Gastroesophageal sphincter (tissue), 3 donors: ENCODE data around the gene NFATC4.

ENCODE experiments used
- EP300 ChIP-seq: sonication (generic); formaldehyde crosslinking; IDR thresholded peaks from one replicate; pipeline ENCODE4 v1.6.1; 2017; ENCODE audit warnings: antibody characterized with exemption, mild to moderate bottlenecking
- TF ChIP-seq, protein P1 (sequence below), 4 experiments: fragments of 200-600 bp in 2 of 4; fragments of 450-650 bp in 2 of 4; sonication (generic) in 1 of 4; IDR thresholded peaks; one replicate each; pipeline ENCODE4 v1.5.1; 2017 to 2019; ENCODE audit warnings: antibody characterized with exemption in 4 of 4, mild to moderate bottlenecking in 2 of 4, moderate library complexity in 2 of 4

DNA sequence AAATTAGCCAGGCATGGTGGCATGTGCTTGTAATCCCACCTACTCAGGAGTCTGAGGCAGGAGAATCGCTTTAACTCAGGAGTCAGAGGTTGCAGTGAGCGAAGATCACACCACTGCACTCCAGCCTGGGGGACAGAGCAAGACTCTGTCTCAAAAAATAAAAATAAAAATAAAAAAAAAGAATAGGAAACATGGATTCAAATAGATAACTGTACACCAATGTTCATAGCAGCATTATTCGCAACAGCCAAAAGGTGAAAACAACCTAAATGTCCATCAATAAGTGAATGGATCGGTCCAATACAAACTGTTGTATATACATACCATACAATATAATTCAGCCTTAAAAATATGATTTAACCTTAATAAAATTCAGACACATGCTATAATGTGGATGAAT lies 25.1 kb upstream of the NFATC4 start:
- TF ChIP-seq, protein P1, sequence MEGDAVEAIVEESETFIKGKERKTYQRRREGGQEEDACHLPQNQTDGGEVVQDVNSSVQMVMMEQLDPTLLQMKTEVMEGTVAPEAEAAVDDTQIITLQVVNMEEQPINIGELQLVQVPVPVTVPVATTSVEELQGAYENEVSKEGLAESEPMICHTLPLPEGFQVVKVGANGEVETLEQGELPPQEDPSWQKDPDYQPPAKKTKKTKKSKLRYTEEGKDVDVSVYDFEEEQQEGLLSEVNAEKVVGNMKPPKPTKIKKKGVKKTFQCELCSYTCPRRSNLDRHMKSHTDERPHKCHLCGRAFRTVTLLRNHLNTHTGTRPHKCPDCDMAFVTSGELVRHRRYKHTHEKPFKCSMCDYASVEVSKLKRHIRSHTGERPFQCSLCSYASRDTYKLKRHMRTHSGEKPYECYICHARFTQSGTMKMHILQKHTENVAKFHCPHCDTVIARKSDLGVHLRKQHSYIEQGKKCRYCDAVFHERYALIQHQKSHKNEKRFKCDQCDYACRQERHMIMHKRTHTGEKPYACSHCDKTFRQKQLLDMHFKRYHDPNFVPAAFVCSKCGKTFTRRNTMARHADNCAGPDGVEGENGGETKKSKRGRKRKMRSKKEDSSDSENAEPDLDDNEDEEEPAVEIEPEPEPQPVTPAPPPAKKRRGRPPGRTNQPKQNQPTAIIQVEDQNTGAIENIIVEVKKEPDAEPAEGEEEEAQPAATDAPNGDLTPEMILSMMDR (IDR thresholded peaks at IDR 0.05) = no peak
- TF ChIP-seq EP300 = no peak
